K562 (cell line): ENCODE measurements around the gene ARHGEF26.

ENCODE experiments used
- U2AF2 ChIP-seq: fragments of 200-400 bp; formaldehyde crosslinking; optimal IDR thresholded peaks from 2 replicates; pipeline ENCODE3; 2017; ENCODE audit warnings: low read depth, mild to moderate bottlenecking, low read length
- TF ChIP-seq, protein P1 (sequence below), 3 experiments: IDR thresholded peaks in 2 of 3; conservative IDR thresholded peaks in 1 of 3; 2 replicates each; pipeline ENCODE4 v1.5.1; 2011 to 2012; ENCODE audit warnings: low read length in 3 of 3, mild to moderate bottlenecking in 3 of 3, control low read depth in 2 of 3, improper control_type of control experiment in 1 of 3, inconsistent platforms in 1 of 3, low read depth in 1 of 3, mixed read lengths in 1 of 3, moderate library complexity in 1 of 3; ENCODE audit not compliant: insufficient read depth in 2 of 3
- TF ChIP-seq, protein P2 (sequence below): IDR thresholded peaks from 3 replicates; pipeline ENCODE4 v1.6.1; 2011; ENCODE audit warnings: borderline replicate concordance, mild to moderate bottlenecking; ENCODE audit not compliant: insufficient read length, insufficient read depth

DNA sequence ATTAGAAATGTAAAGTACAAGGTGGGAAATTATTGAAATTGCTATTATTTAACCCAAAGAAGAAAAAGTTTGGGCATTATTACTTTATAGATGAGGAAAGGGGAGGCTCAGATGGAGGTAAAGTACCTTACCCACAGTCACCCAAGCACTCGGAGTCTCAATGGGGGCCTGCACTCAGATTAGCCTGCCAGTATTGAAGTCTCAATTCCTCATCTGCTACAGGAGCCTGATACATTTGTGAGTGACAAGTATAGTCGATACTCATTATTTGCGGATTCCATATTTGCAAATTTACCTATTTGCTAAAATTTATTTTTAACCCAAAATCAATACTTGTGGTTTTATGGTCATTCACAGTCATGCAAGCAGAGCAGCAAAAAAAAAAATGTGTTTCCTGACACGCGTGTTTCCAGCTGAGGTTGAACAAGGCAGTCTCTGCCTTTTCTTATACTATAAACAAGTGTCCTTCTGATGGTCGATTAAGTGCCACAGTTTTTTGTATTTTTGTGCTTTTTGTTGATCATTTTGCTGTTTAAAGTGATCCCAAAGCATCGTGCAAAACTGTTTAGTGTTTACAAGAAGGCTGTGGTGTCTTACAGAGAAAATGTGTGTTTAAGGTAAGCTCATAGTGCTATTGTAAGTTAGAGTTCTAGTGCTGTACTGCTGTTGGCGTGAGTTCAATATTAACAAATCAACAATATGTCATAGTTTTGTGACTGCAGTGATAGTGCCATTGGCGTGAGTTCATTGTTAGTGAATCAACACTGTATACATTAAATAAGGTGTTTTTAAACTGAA is 48.0 kb downstream of the ARHGEF26 start:
- no peak for TF ChIP-seq U2AF2
- TF ChIP-seq, protein P1, sequence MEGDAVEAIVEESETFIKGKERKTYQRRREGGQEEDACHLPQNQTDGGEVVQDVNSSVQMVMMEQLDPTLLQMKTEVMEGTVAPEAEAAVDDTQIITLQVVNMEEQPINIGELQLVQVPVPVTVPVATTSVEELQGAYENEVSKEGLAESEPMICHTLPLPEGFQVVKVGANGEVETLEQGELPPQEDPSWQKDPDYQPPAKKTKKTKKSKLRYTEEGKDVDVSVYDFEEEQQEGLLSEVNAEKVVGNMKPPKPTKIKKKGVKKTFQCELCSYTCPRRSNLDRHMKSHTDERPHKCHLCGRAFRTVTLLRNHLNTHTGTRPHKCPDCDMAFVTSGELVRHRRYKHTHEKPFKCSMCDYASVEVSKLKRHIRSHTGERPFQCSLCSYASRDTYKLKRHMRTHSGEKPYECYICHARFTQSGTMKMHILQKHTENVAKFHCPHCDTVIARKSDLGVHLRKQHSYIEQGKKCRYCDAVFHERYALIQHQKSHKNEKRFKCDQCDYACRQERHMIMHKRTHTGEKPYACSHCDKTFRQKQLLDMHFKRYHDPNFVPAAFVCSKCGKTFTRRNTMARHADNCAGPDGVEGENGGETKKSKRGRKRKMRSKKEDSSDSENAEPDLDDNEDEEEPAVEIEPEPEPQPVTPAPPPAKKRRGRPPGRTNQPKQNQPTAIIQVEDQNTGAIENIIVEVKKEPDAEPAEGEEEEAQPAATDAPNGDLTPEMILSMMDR (IDR thresholded peaks at IDR 0.05 in 2 of 3, conservative IDR thresholded peaks at IDR 0.05 in 1 of 3; ENCODE audit: insufficient read depth in 2 of 3, low read depth in 1 of 3, low read length in 3 of 3) = no peak
- TF ChIP-seq, protein P2, sequence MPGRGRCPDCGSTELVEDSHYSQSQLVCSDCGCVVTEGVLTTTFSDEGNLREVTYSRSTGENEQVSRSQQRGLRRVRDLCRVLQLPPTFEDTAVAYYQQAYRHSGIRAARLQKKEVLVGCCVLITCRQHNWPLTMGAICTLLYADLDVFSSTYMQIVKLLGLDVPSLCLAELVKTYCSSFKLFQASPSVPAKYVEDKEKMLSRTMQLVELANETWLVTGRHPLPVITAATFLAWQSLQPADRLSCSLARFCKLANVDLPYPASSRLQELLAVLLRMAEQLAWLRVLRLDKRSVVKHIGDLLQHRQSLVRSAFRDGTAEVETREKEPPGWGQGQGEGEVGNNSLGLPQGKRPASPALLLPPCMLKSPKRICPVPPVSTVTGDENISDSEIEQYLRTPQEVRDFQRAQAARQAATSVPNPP = no peak
